Adipocyte (in vitro differentiated cells): Measurements from ENCODE around the gene LIPG.

Source experiments
- DNase-seq: peaks from one replicate; pipeline ENCODE4 v3.0.0-alpha.2; 2015; ENCODE audit warnings: low read depth
- H3K27me3 ChIP-seq: replicated peaks from 2 replicates; pipeline ENCODE4 v1.7.0; 2013; ENCODE audit warnings: mild to moderate bottlenecking, low read length, moderate library complexity; ENCODE audit not compliant: control insufficient read depth, insufficient read depth
- H3K36me3 ChIP-seq: 2 replicates; pipeline ENCODE4 v1.7.0; 2013; ENCODE audit warnings: low read length, mild to moderate bottlenecking, moderate library complexity; ENCODE audit not compliant: control insufficient read depth, insufficient read depth, severe bottlenecking
- H3K4me1 ChIP-seq: 2 replicates; pipeline ENCODE4 v1.7.0; 2013; ENCODE audit warnings: mild to moderate bottlenecking, low read length, moderate library complexity; ENCODE audit not compliant: control insufficient read depth, insufficient read depth
- H3K4me3 ChIP-seq: 2 replicates; pipeline ENCODE4 v1.7.0; 2013; ENCODE audit warnings: mild to moderate bottlenecking, low read length, moderate library complexity
- H3K9ac ChIP-seq: 2 replicates; pipeline ENCODE4 v1.7.0; 2013; ENCODE audit warnings: mild to moderate bottlenecking, low read length, moderate library complexity
- H3K9me3 ChIP-seq: 2 replicates; pipeline ENCODE4 v1.7.0; 2013; ENCODE audit warnings: mild to moderate bottlenecking, low read length, moderate library complexity; ENCODE audit not compliant: control insufficient read depth

LIPG gene

DNA sequence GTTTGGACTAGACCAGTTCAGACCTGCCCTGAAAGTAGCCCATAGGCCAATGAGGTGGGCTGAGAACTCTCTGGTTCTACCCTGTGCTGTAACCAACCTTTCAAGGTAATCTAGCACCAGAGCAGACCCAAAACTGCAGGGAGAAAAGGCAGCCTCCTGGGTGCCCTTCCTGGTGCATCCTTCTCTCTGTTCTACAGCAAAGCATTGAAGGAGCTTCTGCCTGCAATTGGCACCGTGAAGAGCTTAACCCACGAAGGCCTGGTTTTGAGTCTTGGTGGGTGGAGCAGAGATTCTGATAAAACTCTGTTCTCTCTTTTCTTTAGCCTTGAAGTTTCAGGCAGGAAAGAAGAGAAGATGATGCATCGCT is 55.5 kb downstream of the LIPG start:
- no peak overlapping the region for H3K9ac ChIP-seq
- no peaks in the 10 kb centered on the region for H3K36me3 ChIP-seq
- no peak for DNase-seq
- no peaks in the 10 kb centered on the region for H3K9me3 ChIP-seq
- no peak overlapping the region for H3K4me3 ChIP-seq
- peaks cover 16% of the 10 kb centered on the region for H3K4me1 ChIP-seq
- peaks cover 14% of the 10 kb centered on the region for H3K27me3 ChIP-seq

GRCh38 chr18:49617865-49618264 is 56.0 kb downstream of the LIPG start:
- DNase-seq = no peak
- Histone ChIP-seq H3K4me1 (peaks cover 16% of the 10 kb centered on the region), H3K27me3 (peaks cover 10% of the 10 kb centered on the region), H3K9ac (no peak overlapping the region), H3K4me3 (no peak overlapping the region), H3K36me3 (no peaks in the 10 kb centered on the region), H3K9me3 (no peaks in the 10 kb centered on the region)

- Histone ChIP-seq H3K9ac (peak overlapping the region; percentile 33), H3K4me1 (peaks cover 16% of the 10 kb centered on the region), H3K4me3 (no peak overlapping the region), H3K9me3 (no peaks in the 10 kb centered on the region), H3K36me3 (no peaks in the 10 kb centered on the region), H3K27me3 (peaks cover 7% of the 10 kb centered on the region)
- no peak for DNase-seq
These were observed 57.2 kb downstream of the LIPG start for GRCh38 chr18:49618742-49619681.

- Histone ChIP-seq H3K9me3 (no peaks in the 10 kb centered on the region), H3K36me3 (no peaks in the 10 kb centered on the region), H3K9ac (no peak overlapping the region), H3K4me1 (peaks cover 16% of the 10 kb centered on the region), H3K4me3 (no peak overlapping the region), H3K27me3 (peaks cover 7% of the 10 kb centered on the region)
- DNase-seq = peak; percentile 30
These were observed 57.9 kb downstream of the LIPG start for GRCh38 chr18:49619801-49620200.

GRCh38 chr18:49621301-49621700 is 59.4 kb downstream of the LIPG start:
- H3K4me3 ChIP-seq = no peak overlapping the region
- DNase-seq = no peak
- H3K27me3 ChIP-seq = peaks cover 7% of the 10 kb centered on the region

DNA sequence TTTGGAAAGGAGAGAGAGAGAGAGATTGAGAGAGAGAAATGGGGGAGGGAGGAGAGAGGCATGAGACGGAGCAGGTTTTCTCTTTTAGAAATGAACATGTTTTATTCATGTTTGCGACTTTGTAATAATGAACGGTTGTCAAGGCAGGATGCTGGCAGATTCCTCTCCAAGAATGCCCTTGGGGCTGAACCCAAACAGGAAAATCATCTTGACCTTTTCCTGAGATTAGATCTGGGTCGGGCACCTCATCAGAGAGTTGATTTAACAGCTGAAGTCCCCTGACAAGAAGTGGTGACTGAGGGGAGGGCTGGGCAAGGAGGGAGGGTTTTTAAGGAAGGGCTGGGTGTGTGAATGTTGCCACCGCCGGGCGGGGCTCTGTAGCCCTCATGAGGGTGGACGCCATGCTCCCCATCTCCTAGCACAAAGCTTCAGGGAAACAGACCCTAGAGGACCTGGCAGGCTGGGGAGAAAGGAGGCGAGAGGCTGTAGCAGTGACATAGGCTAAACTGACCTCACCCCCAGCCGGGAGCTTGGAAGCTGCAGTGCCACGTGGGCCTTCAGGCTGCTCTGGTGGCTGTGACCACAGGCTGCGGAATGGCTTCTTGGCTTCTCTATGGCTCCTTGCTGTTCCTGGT is 60.0 kb downstream of the LIPG start:
- DNase-seq = no peak
- Histone ChIP-seq H3K4me3 (no peak overlapping the region), H3K27me3 (peaks cover 7% of the 10 kb centered on the region)

More at GRCh38 chr18:49621301-49621700, 59.4 kb downstream of the LIPG start:
- Histone ChIP-seq H3K9me3 (no peaks in the 10 kb centered on the region), H3K9ac (no peak overlapping the region), H3K4me1 (peaks cover 16% of the 10 kb centered on the region), H3K36me3 (no peaks in the 10 kb centered on the region)

GRCh38 chr18:49623571-49623970 is 61.7 kb downstream of the LIPG start:
- H3K4me1 ChIP-seq = peaks cover 22% of the 10 kb centered on the region
- no peaks in the 10 kb centered on the region for H3K36me3 ChIP-seq
- DNase-seq = no peak
- H3K9me3 ChIP-seq = no peaks in the 10 kb centered on the region
- H3K9ac ChIP-seq = no peak overlapping the region
- no peak overlapping the region for H3K4me3 ChIP-seq
- peaks cover 7% of the 10 kb centered on the region for H3K27me3 ChIP-seq

More for the DNA sequence above, 60.0 kb downstream of the LIPG start:
- Histone ChIP-seq H3K9ac (no peak overlapping the region), H3K36me3 (no peaks in the 10 kb centered on the region), H3K9me3 (no peaks in the 10 kb centered on the region), H3K4me1 (peaks cover 16% of the 10 kb centered on the region)

- H3K36me3 ChIP-seq = no peaks in the 10 kb centered on the region
- no peaks in the 10 kb centered on the region for H3K9me3 ChIP-seq
- DNase-seq = no peak
- no peak overlapping the region for H3K4me3 ChIP-seq
- H3K27me3 ChIP-seq = peaks cover 7% of the 10 kb centered on the region
- peaks cover 21% of the 10 kb centered on the region for H3K4me1 ChIP-seq
- no peak overlapping the region for H3K9ac ChIP-seq
These were observed 63.3 kb downstream of the LIPG start for GRCh38 chr18:49625021-49625691.

- H3K27me3 ChIP-seq = no peaks in the 10 kb centered on the region
- H3K36me3 ChIP-seq = no peaks in the 10 kb centered on the region
- no peak overlapping the region for H3K9ac ChIP-seq
- no peak for DNase-seq
- peaks cover 32% of the 10 kb centered on the region for H3K4me1 ChIP-seq
- no peak overlapping the region for H3K4me3 ChIP-seq
- H3K9me3 ChIP-seq = no peaks in the 10 kb centered on the region
These were observed 65.1 kb downstream of the LIPG start for GRCh38 chr18:49626842-49627467.

- DNase-seq = no peak
- Histone ChIP-seq H3K4me3 (no peak overlapping the region), H3K9ac (no peak overlapping the region), H3K9me3 (no peaks in the 10 kb centered on the region), H3K27me3 (no peaks in the 10 kb centered on the region), H3K36me3 (no peaks in the 10 kb centered on the region), H3K4me1 (peaks cover 40% of the 10 kb centered on the region)
These were observed 66.3 kb downstream of the LIPG start for GRCh38 chr18:49628119-49628518.
